Keratinocyte (primary cell): ENCODE data around the gene GNA15.

Source experiments
- CTCF ChIP-seq, 3 experiments: IDR thresholded peaks in 1 of 3; conservative IDR thresholded peaks in 1 of 3; optimal IDR thresholded peaks in 1 of 3; 2 replicates in 2 of 3; 3 replicates in 1 of 3; pipeline versions ENCODE3 to v1.5.1; 2011; ENCODE audit warnings: low read length in 3 of 3, mild to moderate bottlenecking in 3 of 3, moderate library complexity in 2 of 3, control low read depth in 1 of 3, inconsistent platforms in 1 of 3; ENCODE audit not compliant: insufficient read depth in 2 of 3; ENCODE audit errors: extremely low read depth in 1 of 3
- EZH2 ChIP-seq: IDR thresholded peaks from one replicate; pipeline ENCODE4 v1.6.1; 2012; ENCODE audit warnings: inconsistent platforms, mild to moderate bottlenecking, low read length, moderate library complexity

- no peak for TF ChIP-seq EZH2
- no peak for TF ChIP-seq CTCF (optimal IDR thresholded peaks at IDR 0.05 in 1 of 3, IDR thresholded peaks at IDR 0.05 in 1 of 3, conservative IDR thresholded peaks at IDR 0.05 in 1 of 3; ENCODE audit: extremely low read depth in 1 of 3, insufficient read depth in 2 of 3, low read length in 3 of 3)
These were observed 17.7 kb downstream of the GNA15 start for GRCh38 chr19:3153286-3154230.
